Measurements from ENCODE around the gene HOXD3. TPM values are rescaled to one million over a fixed set of nuclear protein-coding genes. Genes with fewer than 3 reads are reported as not detected.

HOXD3 gene
- total RNA-seq (not detected), polyA plus RNA-seq (not detected), total RNA-seq (not detected)

GRCh38 chr2:176156807-176157498 lies at the start of gene HOXD3:
Gene HOXD3, plus strand, starts transcription at chr2:176157307. Its CDS starts 11,808 bp downstream, at chr2:176169115.
- Histone ChIP-seq H3K4me1 (ENCODE audit: control insufficient read depth in 2 of 2, insufficient read depth in 2 of 2, low read length in 2 of 2) (peaks cover 0 to 6% of the 10 kb centered on the region in 2 donors), H3K27me3 (ENCODE audit: control insufficient read depth in 2 of 2, insufficient read depth in 2 of 2, low read length in 2 of 2) (peaks cover 8 to 46% of the 10 kb centered on the region in 2 donors), H3K36me3 (ENCODE audit: control insufficient read depth in 2 of 3, insufficient read depth in 3 of 3, low read length in 3 of 3) (no peaks in the 10 kb centered on the region), H3K4me3 (ENCODE audit: low read length) (no peak within 1 kb of the TSS), H3K27ac (ENCODE audit: low read depth, low read length) (no peak within 1 kb of the TSS), H3K9me3 (ENCODE audit: control insufficient read depth in 2 of 3, low read length in 3 of 3) (no peaks in the 10 kb centered on the region)
- Mint-ChIP-seq H3K4me1 (peaks cover 0 to 23% (median 15%) of the 10 kb centered on the region in 7 donors), H3K36me3 (peaks cover 0 to 3% (median 0%) of the 10 kb centered on the region in 5 donors), H3K27me3 (peaks cover 69 to 90% (median 83%) of the 10 kb centered on the region in 5 donors), H3K9me3 (peaks cover 0 to 5% (median 0%) of the 10 kb centered on the region in 11 donors), H3K4me3 (peak within 1 kb of the TSS; percentile 32 to 78 (median 59)), H3K27ac (peak within 1 kb of the TSS in 2 of 9 donors; percentile 28 to 87)
- intact Hi-C loops (cut with micrococcal nuclease), result loop anchor here in 1 of 2 donors (2.0 kb wide), 1 partner anchor 24 kb away; no protein-coding TSS in a partner anchor
- DNase-seq (no peak), ATAC-seq (no peak)
- CTCF ChIA-PET, result no interaction called here
- POLR2A ChIA-PET, result no interaction called here

DNA sequence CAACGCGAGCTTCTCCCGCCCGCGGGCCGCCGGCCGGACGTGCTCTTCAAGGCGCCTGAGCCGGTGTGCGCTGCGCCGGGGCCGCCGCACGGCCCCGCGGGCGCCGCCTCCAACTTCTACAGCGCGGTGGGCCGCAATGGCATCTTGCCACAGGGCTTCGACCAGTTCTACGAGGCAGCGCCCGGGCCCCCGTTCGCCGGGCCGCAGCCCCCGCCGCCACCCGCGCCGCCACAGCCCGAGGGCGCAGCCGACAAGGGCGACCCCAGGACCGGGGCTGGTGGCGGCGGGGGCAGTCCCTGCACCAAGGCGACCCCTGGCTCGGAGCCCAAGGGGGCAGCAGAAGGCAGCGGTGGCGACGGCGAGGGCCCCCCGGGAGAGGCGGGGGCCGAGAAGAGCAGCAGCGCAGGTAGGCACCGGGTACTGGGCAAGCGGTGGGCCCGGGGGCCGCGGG lies 49.4 kb upstream of the HOXD3 start:
- Mint-ChIP-seq H3K27me3 (peaks cover 79 to 89% (median 84%) of the 10 kb centered on the region in 5 donors), H3K36me3 (peaks cover 0 to 18% (median 4%) of the 10 kb centered on the region in 5 donors), H3K27ac (no peak overlapping the region), H3K4me3 (peak overlapping the region in 1 of 10 donors; percentile 60), H3K9me3 (peaks cover 0 to 48% (median 10%) of the 10 kb centered on the region in 11 donors), H3K4me1 (peaks cover 14 to 45% (median 28%) of the 10 kb centered on the region in 7 donors)
- intact Hi-C loops (cut with micrococcal nuclease), result loop anchor here in 1 of 2 donors (1.0 kb wide), 1 partner anchor 26 kb away; no protein-coding TSS in a partner anchor
- H3K9me3 ChIP-seq (ENCODE audit: control insufficient read depth in 2 of 3, low read length in 3 of 3), result peaks cover 0 to 15% (median 0%) of the 10 kb centered on the region in 3 experiments
- ATAC-seq (no peak), DNase-seq (no peak)
- peaks cover 17 to 68% of the 10 kb centered on the region in 2 donors for H3K27me3 ChIP-seq (ENCODE audit: control insufficient read depth in 2 of 2, insufficient read depth in 2 of 2, low read length in 2 of 2)
- peaks cover 0 to 18% of the 10 kb centered on the region in 2 donors for H3K4me1 ChIP-seq (ENCODE audit: control insufficient read depth in 2 of 2, insufficient read depth in 2 of 2, low read length in 2 of 2)
- H3K27ac ChIP-seq (ENCODE audit: low read depth, low read length), result no peak overlapping the region
- H3K4me3 ChIP-seq (ENCODE audit: low read length), result no peak overlapping the region
- ChIA-PET POLR2A (no interaction called here), CTCF (no interaction called here)
- no peaks in the 10 kb centered on the region for H3K36me3 ChIP-seq (ENCODE audit: control insufficient read depth in 2 of 3, insufficient read depth in 3 of 3, low read length in 3 of 3)

- Histone ChIP-seq H3K4me3 (ENCODE audit: low read length) (no peak overlapping the region), H3K4me1 (ENCODE audit: control insufficient read depth in 2 of 2, insufficient read depth in 2 of 2, low read length in 2 of 2) (peaks cover 0 to 18% of the 10 kb centered on the region in 2 donors), H3K27ac (ENCODE audit: low read depth, low read length) (no peak overlapping the region), H3K36me3 (ENCODE audit: control insufficient read depth in 2 of 3, insufficient read depth in 3 of 3, low read length in 3 of 3) (no peaks in the 10 kb centered on the region), H3K9me3 (ENCODE audit: control insufficient read depth in 2 of 3, low read length in 3 of 3) (peaks cover 0 to 20% (median 0%) of the 10 kb centered on the region in 3 experiments), H3K27me3 (ENCODE audit: control insufficient read depth in 2 of 2, insufficient read depth in 2 of 2, low read length in 2 of 2) (peaks cover 14 to 70% of the 10 kb centered on the region in 2 donors)
- ChIA-PET CTCF (interaction anchor here (1.4 kb wide), 1 partner anchor 12 kb away, joined by 3 read pairs; no protein-coding TSS in a partner anchor), POLR2A (no interaction called here)
- Mint-ChIP-seq H3K36me3 (peaks cover 0 to 18% (median 5%) of the 10 kb centered on the region in 5 donors), H3K4me3 (peak overlapping the region in 8 of 10 donors; percentile 44 to 66 (median 51)), H3K9me3 (peaks cover 0 to 61% (median 11%) of the 10 kb centered on the region in 11 donors), H3K27me3 (peaks cover 79 to 89% (median 84%) of the 10 kb centered on the region in 5 donors), H3K27ac (peak overlapping the region in 7 of 9 donors; percentile 17 to 76 (median 58)), H3K4me1 (peaks cover 14 to 40% (median 24%) of the 10 kb centered on the region in 7 donors)
- DNase-seq (no peak), ATAC-seq (no peak)
- intact Hi-C loops (cut with micrococcal nuclease), result no loop called here
Measured at GRCh38 chr2:176109192-176109901, 47.8 kb upstream of the HOXD3 start.

- Mint-ChIP-seq H3K4me1 (peaks cover 11 to 35% (median 24%) of the 10 kb centered on the region in 7 donors), H3K27me3 (peaks cover 75 to 89% (median 82%) of the 10 kb centered on the region in 5 donors), H3K27ac (peak overlapping the region in 2 of 9 donors; percentile 71 to 76), H3K9me3 (peaks cover 0 to 62% (median 11%) of the 10 kb centered on the region in 11 donors), H3K4me3 (peak overlapping the region in 1 of 10 donors; percentile 24), H3K36me3 (peaks cover 0 to 18% (median 6%) of the 10 kb centered on the region in 5 donors)
- CTCF ChIA-PET, result interaction anchor here (1.4 kb wide), 1 partner anchor 12 kb away, joined by 3 read pairs; no protein-coding TSS in a partner anchor
- Histone ChIP-seq H3K4me3 (ENCODE audit: low read length) (no peak overlapping the region), H3K4me1 (ENCODE audit: control insufficient read depth in 2 of 2, insufficient read depth in 2 of 2, low read length in 2 of 2) (peaks cover 0 to 18% of the 10 kb centered on the region in 2 donors), H3K27me3 (ENCODE audit: control insufficient read depth in 2 of 2, insufficient read depth in 2 of 2, low read length in 2 of 2) (peaks cover 20 to 73% of the 10 kb centered on the region in 2 donors), H3K27ac (ENCODE audit: low read depth, low read length) (no peak overlapping the region), H3K9me3 (ENCODE audit: control insufficient read depth in 2 of 3, low read length in 3 of 3) (peaks cover 0 to 22% (median 0%) of the 10 kb centered on the region in 3 experiments), H3K36me3 (ENCODE audit: control insufficient read depth in 2 of 3, insufficient read depth in 3 of 3, low read length in 3 of 3) (no peaks in the 10 kb centered on the region)
- intact Hi-C loops (cut with micrococcal nuclease), result loop anchor here (2.0 to 5.0 kb wide), 3 partner anchors 31 to 52 kb away; no protein-coding TSS in a partner anchor
- POLR2A ChIA-PET, result no interaction called here
- DNase-seq, result no peak
- ATAC-seq, result no peak
Measured at GRCh38 chr2:176109946-176110345, 47.2 kb upstream of the HOXD3 start.

DNA sequence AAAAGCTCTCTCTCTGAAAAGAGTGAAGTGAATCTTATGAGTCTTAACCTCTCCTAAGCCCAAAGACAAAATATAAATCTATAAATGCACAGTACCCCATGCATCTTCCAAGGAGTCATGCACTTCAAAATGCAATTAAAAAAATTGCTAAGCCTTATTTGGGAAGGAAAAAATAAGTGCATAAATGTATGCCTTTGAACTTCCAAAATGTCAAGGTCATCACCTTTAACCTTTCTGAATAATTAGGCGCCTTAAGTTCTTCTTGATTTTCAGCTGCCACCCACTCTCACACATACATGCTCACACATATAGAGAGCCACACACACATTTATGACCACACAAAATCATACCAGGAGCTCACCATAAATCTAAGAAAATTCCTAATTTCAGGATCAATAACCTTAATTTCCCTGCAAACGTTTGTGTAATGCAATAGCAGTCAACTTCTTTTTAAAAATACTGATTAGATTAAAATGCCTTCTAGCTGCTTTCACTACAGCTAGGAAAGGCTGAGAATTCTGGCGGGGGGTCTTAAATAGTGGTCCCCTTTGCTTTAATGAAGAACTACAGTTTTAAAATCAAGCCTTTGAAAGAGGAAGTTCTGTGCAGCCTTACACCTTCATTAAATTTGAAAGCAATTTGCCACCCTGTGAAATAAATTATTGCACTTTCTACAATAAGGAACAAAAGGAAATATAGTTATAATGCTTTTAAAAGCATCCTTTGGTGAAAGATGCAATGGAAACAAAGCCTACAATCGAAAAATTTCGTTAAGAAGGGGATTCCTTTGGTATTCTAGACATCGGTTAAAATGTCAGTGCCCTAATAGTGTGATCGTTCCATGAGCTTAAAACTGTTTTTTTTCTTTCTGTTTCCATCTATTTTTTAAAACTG lies 46.4 kb upstream of the HOXD3 start:
- H3K4me3 Mint-ChIP-seq, result peak overlapping the region in 3 of 10 donors; percentile 3 to 24 (median 11)

More for the DNA sequence above, 46.4 kb upstream of the HOXD3 start:
- intact Hi-C loops (cut with micrococcal nuclease), result loop anchor here (2.0 to 5.0 kb wide), 3 partner anchors 32 to 52 kb away; no protein-coding TSS in a partner anchor
- ChIA-PET POLR2A (no interaction called here), CTCF (interaction anchor here (1.4 to 1.5 kb wide), 2 partner anchors 11 to 17 kb away, joined by 3 read pairs; no protein-coding TSS in a partner anchor)
- H3K4me1 Mint-ChIP-seq, result peaks cover 9 to 29% (median 21%) of the 10 kb centered on the region in 7 donors
- DNase-seq, result no peak
- Histone ChIP-seq H3K27me3 (ENCODE audit: control insufficient read depth in 2 of 2, insufficient read depth in 2 of 2, low read length in 2 of 2) (peaks cover 21 to 76% of the 10 kb centered on the region in 2 donors), H3K4me3 (ENCODE audit: low read length) (no peak overlapping the region), H3K36me3 (ENCODE audit: control insufficient read depth in 2 of 3, insufficient read depth in 3 of 3, low read length in 3 of 3) (no peaks in the 10 kb centered on the region), H3K4me1 (ENCODE audit: control insufficient read depth in 2 of 2, insufficient read depth in 2 of 2, low read length in 2 of 2) (peaks cover 0 to 18% of the 10 kb centered on the region in 2 donors), H3K9me3 (ENCODE audit: control insufficient read depth in 2 of 3, low read length in 3 of 3) (peaks cover 0 to 22% (median 0%) of the 10 kb centered on the region in 3 experiments), H3K27ac (ENCODE audit: low read depth, low read length) (no peak overlapping the region)
- H3K9me3 Mint-ChIP-seq, result peaks cover 0 to 66% (median 10%) of the 10 kb centered on the region in 11 donors
- H3K27me3 Mint-ChIP-seq, result peaks cover 73 to 87% (median 80%) of the 10 kb centered on the region in 5 donors
- peak overlapping the region in 4 of 9 donors; percentile 21 to 71 (median 44) for H3K27ac Mint-ChIP-seq
- peaks cover 0 to 18% (median 6%) of the 10 kb centered on the region in 5 donors for H3K36me3 Mint-ChIP-seq
- ATAC-seq, result no peak
